Activated T-helper 2 cell treated with anti-CD3 and anti-CD28 coated beads, Interferon-gamma antibody, Interleukin-2, Interleukin-4, amounts not matched to agents 10 μg/mL and 5 μg/mL and 100 μg/mL, durations not matched to agents 14 hours and 24 hours and 36 hours (primary cell): Measurements from ENCODE around the gene PRKG1. TPM values are rescaled to one million over a fixed set of nuclear protein-coding genes. Genes with fewer than 3 reads are reported as not detected.

Experiments used
- DNase-seq: peaks from one replicate; pipeline ENCODE4 v3.0.0; 2021; ENCODE audit warnings: low spot score
- H3K27ac Mint-ChIP-seq: one replicate; pipeline ENCODE4 v1.8.0; 2021; ENCODE audit warnings: mixed read lengths
- H3K27me3 Mint-ChIP-seq: one replicate; pipeline ENCODE4 v1.8.0; 2021; ENCODE audit warnings: low read depth, mixed read lengths
- H3K36me3 Mint-ChIP-seq: one replicate; pipeline ENCODE4 v1.8.0; 2021; ENCODE audit warnings: low read depth, mixed read lengths
- H3K4me1 Mint-ChIP-seq: one replicate; pipeline ENCODE4 v1.8.0; 2021; ENCODE audit warnings: low read depth, mixed read lengths
- H3K4me3 Mint-ChIP-seq: one replicate; pipeline ENCODE4 v1.8.0; 2021; ENCODE audit warnings: low read depth, mild to moderate bottlenecking, moderate library complexity, mixed read lengths
- H3K9me3 Mint-ChIP-seq: one replicate; pipeline ENCODE4 v1.8.0; 2021; ENCODE audit warnings: mixed read lengths
- intact Hi-C: fragments of 100-400 bp; cut with micrococcal nuclease; formaldehyde crosslinking; loops from one replicate; pipeline ENCODE4 v1.15.1; 2023
- total RNA-seq: library from RNA; stranded (reverse); gene quantifications from 2 replicates; pipeline ENCODE4 v1.2.3, GENCODE V29; 2022

Gene PRKG1
- total RNA-seq, 1 donor from 2014 or later: not detected

DNA sequence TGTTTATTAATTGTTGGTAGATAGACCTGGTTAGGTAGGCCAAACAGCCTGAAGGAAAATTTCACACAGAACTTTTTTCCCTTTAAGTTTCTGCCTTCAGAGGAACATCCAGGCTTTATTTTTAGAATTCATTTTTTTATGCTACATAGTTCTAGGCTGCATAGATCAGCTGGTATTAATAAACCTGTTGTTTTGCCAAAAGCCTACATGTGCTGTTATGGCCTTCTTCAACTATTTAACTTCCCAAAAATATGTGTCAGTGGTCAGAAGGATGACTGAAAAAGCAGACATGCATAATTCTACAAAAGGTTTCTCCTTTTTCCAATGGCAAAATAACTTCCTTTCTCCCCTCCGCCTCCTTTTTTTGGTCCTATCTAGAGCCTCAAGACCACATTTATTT is 936.8 kb downstream of the PRKG1 start:
- Mint-ChIP-seq H3K36me3 (no peaks in the 10 kb centered on the region), H3K27me3 (no peaks in the 10 kb centered on the region), H3K4me3 (no peak overlapping the region), H3K4me1 (no peaks in the 10 kb centered on the region), H3K9me3 (peaks cover 2% of the 10 kb centered on the region), H3K27ac (no peak overlapping the region)
- no peak for DNase-seq
- intact Hi-C loops: no loop called here

DNA sequence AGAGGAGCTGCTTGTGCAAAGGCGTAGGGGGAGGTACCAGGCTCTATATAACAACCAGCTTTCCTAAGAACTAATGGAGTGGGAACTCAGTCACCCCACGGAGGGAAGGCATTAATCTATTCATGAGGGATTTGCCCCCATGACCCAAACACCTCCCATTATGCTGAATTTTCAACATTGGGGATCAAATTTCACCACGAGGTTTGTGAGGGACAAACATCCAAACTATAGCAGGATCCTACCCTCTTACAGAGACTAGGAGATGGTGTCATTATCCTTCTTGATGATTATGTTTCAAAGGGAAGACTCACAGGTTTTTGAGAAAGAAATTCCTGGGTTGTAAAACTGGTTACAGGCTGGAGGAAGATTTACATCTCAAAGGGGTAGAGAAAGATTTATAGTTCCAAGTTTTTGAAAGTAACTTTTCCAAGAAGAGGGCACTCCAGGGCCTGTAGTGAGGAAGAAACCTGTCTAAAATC is 944.8 kb downstream of the PRKG1 start:
- no peak for DNase-seq
- no peaks in the 10 kb centered on the region for H3K4me1 Mint-ChIP-seq
- intact Hi-C loops: no loop called here

DNA sequence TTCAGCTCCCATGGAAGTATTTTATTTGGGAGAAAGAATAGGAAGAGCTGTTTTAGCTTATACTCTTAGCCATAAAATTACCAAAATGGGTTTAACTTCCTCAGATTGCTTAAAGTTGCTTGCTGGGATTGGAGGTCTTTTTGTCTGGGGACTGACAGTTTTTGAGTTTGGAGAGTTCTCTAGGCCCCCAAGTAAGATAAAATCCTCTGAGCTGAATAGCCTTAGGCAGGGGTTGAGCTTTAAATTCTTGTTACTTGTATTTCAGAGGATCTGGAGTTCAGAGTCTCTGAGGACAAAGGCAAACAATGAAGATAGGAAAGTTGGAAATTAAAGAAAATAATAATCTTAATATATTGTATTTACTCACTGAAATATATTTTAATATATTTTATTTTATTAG is 945.4 kb downstream of the PRKG1 start:
- H3K9me3 Mint-ChIP-seq: peaks cover 2% of the 10 kb centered on the region
- H3K4me3 Mint-ChIP-seq: no peak overlapping the region
- intact Hi-C loops: no loop called here
- no peaks in the 10 kb centered on the region for H3K36me3 Mint-ChIP-seq
- no peak for DNase-seq
- H3K27me3 Mint-ChIP-seq: no peaks in the 10 kb centered on the region
- no peaks in the 10 kb centered on the region for H3K4me1 Mint-ChIP-seq
- no peak overlapping the region for H3K27ac Mint-ChIP-seq

More for the DNA sequence above, 944.8 kb downstream of the PRKG1 start:
- no peaks in the 10 kb centered on the region for H3K27me3 Mint-ChIP-seq
- H3K9me3 Mint-ChIP-seq: peaks cover 2% of the 10 kb centered on the region
- no peak overlapping the region for H3K4me3 Mint-ChIP-seq
- H3K27ac Mint-ChIP-seq: no peak overlapping the region
- no peaks in the 10 kb centered on the region for H3K36me3 Mint-ChIP-seq

DNA sequence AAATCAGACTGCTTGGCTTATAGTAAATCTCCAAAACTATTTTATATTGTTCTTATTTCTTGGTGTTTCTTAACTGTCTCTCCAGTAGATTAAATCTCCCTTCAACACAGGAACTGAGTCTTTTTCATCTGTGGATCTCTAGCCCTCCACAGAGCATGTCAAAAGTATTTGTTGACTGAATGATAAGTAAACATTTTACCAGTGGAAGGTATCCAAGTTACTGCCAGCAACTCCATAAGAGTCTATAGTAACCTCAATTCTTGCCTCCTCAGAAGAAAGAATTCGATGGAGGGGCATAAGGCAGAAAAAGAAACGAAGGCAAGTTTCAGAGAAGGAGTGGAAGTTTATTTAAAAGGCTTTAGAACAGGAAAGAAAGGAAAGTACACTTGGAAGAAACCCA is 945.9 kb downstream of the PRKG1 start:
- Mint-ChIP-seq H3K36me3 (no peaks in the 10 kb centered on the region), H3K27ac (no peak overlapping the region), H3K27me3 (no peaks in the 10 kb centered on the region), H3K9me3 (peaks cover 2% of the 10 kb centered on the region), H3K4me1 (no peaks in the 10 kb centered on the region), H3K4me3 (no peak overlapping the region)
- DNase-seq: no peak
- intact Hi-C loops: no loop called here

DNA sequence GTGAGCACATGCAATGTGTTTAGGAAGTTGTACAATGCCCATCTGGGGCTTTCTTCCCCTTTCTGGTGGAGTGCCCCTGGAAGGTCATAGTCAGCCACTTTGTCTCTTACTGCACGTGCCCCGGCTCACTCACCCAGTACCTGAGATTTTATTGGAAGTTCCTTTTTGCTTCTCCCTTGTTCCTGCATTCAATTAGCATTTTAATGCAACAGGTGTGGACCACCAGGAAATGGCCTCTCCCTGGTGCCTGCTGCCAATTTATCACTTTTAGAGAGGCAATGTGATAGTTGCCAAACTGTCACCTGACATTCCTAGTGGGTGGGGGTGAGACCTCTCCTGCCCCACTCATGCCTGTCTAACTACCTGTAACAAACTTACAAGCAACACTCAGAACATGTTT is 946.4 kb downstream of the PRKG1 start:
- H3K36me3 Mint-ChIP-seq: no peaks in the 10 kb centered on the region
- no peaks in the 10 kb centered on the region for H3K4me1 Mint-ChIP-seq
- DNase-seq: no peak
- H3K27ac Mint-ChIP-seq: no peak overlapping the region
- no peaks in the 10 kb centered on the region for H3K27me3 Mint-ChIP-seq
- no peak overlapping the region for H3K4me3 Mint-ChIP-seq
- H3K9me3 Mint-ChIP-seq: peaks cover under 1% of the 10 kb centered on the region
- intact Hi-C loops: no loop called here

DNA sequence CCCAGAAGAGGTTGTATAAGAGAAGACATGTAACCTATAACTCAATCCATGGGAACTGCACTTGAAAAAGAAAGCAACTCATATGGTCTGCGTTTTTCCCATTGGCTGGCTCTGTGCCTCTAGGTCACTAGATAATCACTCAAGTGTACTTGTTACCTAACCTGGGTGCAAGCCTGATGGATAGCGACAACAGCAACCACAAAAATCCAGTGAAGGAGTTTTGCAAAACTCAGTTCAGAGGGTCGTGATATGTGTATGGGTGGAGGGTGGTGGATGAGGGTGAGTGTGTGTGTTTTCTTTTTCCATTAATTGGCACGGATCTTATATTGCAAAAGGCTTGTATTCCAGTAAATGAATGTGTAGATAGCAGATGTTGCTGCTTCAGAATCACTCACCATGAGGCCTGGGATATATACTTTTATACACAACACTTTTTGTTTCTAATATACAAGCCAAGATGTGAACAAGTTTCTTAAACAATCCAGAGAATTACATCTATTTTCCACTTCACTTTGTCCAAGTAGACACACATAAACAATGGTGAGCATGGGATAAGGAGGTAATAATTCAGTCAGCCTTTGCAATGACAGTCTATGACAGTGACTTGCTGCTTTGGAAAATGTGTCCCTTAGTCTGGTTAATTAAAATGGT is 952.9 kb downstream of the PRKG1 start:
- Mint-ChIP-seq H3K4me3 (no peak overlapping the region), H3K36me3 (no peaks in the 10 kb centered on the region), H3K4me1 (no peaks in the 10 kb centered on the region), H3K27me3 (no peaks in the 10 kb centered on the region), H3K9me3 (no peaks in the 10 kb centered on the region), H3K27ac (no peak overlapping the region)
- no peak for DNase-seq
- intact Hi-C loops: no loop called here

DNA sequence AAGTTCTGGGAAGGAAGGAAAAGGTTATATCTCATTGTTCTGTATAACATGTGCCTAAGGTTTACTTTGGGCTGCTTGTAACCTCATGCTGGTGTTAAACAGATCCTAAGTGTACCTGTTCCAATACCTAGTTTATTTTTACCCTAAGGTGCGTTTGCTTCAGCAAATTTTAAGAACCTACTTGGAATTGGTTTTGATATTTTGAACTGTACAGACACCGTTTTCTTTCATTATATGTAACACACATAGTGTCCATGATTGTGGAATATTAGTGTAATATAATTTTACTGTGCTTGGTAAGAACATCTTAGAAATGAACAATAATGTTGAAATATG is 954.2 kb downstream of the PRKG1 start:
- Mint-ChIP-seq H3K4me3 (no peak overlapping the region), H3K27me3 (no peaks in the 10 kb centered on the region), H3K4me1 (no peaks in the 10 kb centered on the region), H3K9me3 (no peaks in the 10 kb centered on the region), H3K27ac (no peak overlapping the region), H3K36me3 (no peaks in the 10 kb centered on the region)
- intact Hi-C loops: no loop called here
- no peak for DNase-seq

DNA sequence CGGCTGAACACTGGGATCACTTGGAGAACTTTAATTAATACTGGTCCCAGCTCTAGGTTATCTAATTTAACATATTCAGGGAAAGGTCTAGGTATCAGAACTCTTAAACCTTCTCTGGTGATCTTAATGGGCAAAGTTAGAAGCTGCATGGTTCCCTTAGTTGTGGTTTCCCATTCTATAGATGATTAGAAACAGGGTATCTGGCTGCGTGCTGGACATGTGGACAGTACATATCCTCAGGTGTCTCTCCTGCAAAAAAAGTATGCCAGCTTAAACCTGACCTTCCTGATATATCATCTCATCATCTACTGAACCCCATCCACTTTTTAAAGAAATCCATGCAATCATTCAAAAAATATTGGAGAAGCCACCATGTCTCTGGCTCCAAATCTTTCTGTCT is 955.3 kb downstream of the PRKG1 start:
- Mint-ChIP-seq H3K4me1 (no peaks in the 10 kb centered on the region), H3K27ac (no peak overlapping the region), H3K36me3 (no peaks in the 10 kb centered on the region), H3K27me3 (no peaks in the 10 kb centered on the region), H3K9me3 (no peaks in the 10 kb centered on the region), H3K4me3 (no peak overlapping the region)
- intact Hi-C loops: no loop called here
- DNase-seq: no peak

DNA sequence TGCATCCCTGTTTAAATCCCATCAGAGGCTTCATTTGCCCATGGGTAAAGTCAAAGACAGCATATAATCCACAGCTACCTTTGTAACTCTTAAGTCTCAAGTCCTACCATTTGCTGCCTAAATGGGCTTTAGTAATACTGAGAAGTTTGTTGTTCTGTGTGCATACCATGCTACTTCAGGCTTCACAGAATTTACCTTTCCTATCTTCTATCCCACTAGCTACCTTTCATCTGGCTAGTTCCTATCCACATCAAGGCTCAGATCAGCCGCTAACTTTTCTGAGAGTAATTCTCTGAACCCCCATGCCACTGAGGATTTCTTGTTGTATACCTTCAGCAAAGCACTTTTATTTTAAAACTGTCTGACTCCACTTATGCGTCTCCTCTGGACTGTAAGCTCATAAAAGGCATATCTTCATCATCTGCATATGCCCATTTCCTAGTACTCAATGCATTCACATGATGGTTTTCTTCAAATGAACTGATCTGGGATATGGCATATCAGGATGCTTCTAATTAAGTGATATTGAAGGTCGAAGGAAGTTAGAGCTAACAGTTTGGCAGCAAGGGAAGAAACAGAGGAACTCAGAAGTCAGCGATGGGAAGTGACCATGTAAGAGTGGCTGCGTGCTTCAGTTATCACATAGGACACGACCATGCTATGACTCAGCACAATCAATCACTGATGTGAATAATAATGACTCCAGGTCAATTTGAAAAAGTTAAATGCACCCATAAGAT is 955.9 kb downstream of the PRKG1 start:
- Mint-ChIP-seq H3K27me3 (no peaks in the 10 kb centered on the region), H3K27ac (no peak overlapping the region), H3K36me3 (no peaks in the 10 kb centered on the region), H3K4me3 (no peak overlapping the region), H3K9me3 (no peaks in the 10 kb centered on the region), H3K4me1 (no peaks in the 10 kb centered on the region)
- DNase-seq: no peak
- intact Hi-C loops: no loop called here

DNA sequence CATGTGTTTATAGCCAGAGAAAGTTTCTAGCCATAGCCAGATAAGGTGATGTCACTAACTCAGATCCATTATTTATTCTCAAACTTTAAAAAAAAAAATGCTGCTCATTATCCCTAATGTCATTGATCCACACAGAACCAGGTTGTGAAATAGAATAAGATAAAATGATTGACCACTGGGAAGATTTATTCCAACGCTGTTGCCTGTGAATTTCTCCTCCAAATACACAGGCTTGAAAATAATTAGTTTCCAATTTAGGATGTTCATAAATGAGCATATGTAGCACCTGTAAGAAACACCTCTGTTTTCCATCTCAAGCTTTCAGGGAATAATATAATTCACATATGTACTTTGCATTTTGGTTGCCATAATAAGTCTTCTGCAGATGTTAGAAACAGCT is 956.7 kb downstream of the PRKG1 start:
- no peak overlapping the region for H3K27ac Mint-ChIP-seq
- intact Hi-C loops: no loop called here
- no peaks in the 10 kb centered on the region for H3K36me3 Mint-ChIP-seq
- no peaks in the 10 kb centered on the region for H3K4me1 Mint-ChIP-seq
- no peak for DNase-seq
- H3K4me3 Mint-ChIP-seq: no peak overlapping the region
- H3K9me3 Mint-ChIP-seq: no peaks in the 10 kb centered on the region
- no peaks in the 10 kb centered on the region for H3K27me3 Mint-ChIP-seq

DNA sequence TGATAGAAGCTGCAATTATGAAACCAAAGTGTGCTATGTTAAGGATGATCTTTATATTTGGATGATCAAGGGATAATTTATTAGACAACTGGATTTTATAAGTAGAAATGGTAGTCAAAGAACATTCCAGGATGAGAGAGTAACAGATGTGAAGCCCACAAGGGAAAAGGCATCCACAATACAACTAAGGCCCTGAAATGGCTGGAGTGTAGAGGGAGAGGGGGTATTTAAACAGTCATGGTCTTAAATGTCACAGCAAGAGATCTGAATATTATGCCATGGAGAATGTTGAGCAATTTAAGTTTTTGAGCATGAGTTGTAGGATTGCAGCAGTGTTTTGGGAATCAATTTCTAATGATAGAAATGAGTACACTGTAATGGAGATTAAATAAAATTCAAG is 957.5 kb downstream of the PRKG1 start:
- no peaks in the 10 kb centered on the region for H3K4me1 Mint-ChIP-seq
- H3K36me3 Mint-ChIP-seq: no peaks in the 10 kb centered on the region
- no peak overlapping the region for H3K27ac Mint-ChIP-seq
- no peak for DNase-seq
- intact Hi-C loops: no loop called here
- H3K9me3 Mint-ChIP-seq: no peaks in the 10 kb centered on the region
- H3K4me3 Mint-ChIP-seq: no peak overlapping the region
- H3K27me3 Mint-ChIP-seq: no peaks in the 10 kb centered on the region

DNA sequence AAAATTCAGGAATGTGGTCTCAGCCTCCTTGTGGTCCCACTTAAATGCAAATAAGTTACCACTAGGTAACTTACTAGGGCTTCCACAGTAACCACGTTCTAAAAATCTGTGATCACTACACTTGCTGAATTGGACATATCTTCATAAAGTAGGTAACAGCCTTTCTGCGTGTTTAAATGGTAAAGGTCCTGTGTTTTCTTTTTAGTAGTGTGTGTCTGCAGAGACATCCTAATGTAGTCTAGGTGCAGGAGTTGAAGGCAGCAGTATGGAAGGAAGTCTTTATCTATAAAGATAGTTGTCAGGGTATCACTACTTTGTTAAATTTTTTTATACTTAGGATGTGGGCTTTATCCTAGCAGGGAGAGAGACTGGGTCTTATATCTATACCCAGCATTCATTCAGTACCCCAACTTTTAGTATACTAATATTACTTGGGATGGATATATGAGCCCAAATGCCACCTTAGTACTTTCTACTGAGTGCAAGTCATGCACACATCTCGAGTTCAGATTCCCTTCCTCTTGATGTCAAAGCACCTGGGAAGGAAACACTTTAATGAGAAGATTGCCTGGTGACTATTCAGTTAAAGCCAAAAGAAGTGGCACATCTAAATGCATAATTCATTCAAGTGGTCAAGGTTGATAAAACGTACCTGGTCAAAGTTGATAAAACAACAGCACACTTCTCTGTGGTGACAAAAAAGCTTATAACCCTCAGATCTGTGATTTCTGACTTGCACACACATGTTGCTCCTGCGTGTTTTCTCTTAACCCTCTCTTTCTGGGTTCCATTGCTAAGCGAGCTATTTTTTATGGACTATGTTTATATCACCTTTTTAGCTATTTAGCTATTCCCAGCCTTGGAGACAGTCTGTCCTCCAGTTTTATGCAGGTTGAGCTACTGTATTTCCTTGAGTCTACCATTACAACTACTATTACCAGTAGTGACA is 958.7 kb downstream of the PRKG1 start:
- DNase-seq: no peak
- no peak overlapping the region for H3K4me3 Mint-ChIP-seq
- H3K27ac Mint-ChIP-seq: no peak overlapping the region
- no peaks in the 10 kb centered on the region for H3K9me3 Mint-ChIP-seq
- H3K27me3 Mint-ChIP-seq: no peaks in the 10 kb centered on the region
- H3K36me3 Mint-ChIP-seq: no peaks in the 10 kb centered on the region
- intact Hi-C loops: no loop called here
- no peaks in the 10 kb centered on the region for H3K4me1 Mint-ChIP-seq
